ENCODE data around the gene MUC5B.

MUC5B gene

GRCh38 chr11:1234054-1234720, 11.3 kb downstream of the MUC5B start:
- Histone ChIP-seq H3K36me3 (ENCODE audit: control insufficient read depth, low read depth, low read length) (no peaks in the 10 kb centered on the region), H3K9me3 (ENCODE audit: control insufficient read depth, low read depth, low read length) (no peaks in the 10 kb centered on the region), H3K27me3 (ENCODE audit: control insufficient read depth, insufficient read depth, low read length) (no peaks in the 10 kb centered on the region), H3K4me1 (ENCODE audit: control insufficient read depth, low read depth, low read length) (no peaks in the 10 kb centered on the region), H3K27ac (ENCODE audit: low read length) (no peak overlapping the region), H3K4me3 (ENCODE audit: low read length) (no peak overlapping the region), H3K9ac (ENCODE audit: low read length) (no peak overlapping the region)

GRCh38 chr11:1234771-1235305, 12.0 kb downstream of the MUC5B start:
- H3K9me3 ChIP-seq (ENCODE audit: control insufficient read depth, low read depth, low read length): no peaks in the 10 kb centered on the region
- no peaks in the 10 kb centered on the region for H3K4me1 ChIP-seq (ENCODE audit: control insufficient read depth, low read depth, low read length)
- no peak overlapping the region for H3K27ac ChIP-seq (ENCODE audit: low read length)
- no peak overlapping the region for H3K9ac ChIP-seq (ENCODE audit: low read length)
- H3K4me3 ChIP-seq (ENCODE audit: low read length): no peak overlapping the region
- no peaks in the 10 kb centered on the region for H3K27me3 ChIP-seq (ENCODE audit: control insufficient read depth, insufficient read depth, low read length)
- H3K36me3 ChIP-seq (ENCODE audit: control insufficient read depth, low read depth, low read length): no peaks in the 10 kb centered on the region

- Histone ChIP-seq H3K9ac (ENCODE audit: low read length) (no peak overlapping the region), H3K9me3 (ENCODE audit: control insufficient read depth, low read depth, low read length) (no peaks in the 10 kb centered on the region), H3K4me1 (ENCODE audit: control insufficient read depth, low read depth, low read length) (no peaks in the 10 kb centered on the region), H3K27me3 (ENCODE audit: control insufficient read depth, insufficient read depth, low read length) (no peaks in the 10 kb centered on the region), H3K27ac (ENCODE audit: low read length) (no peak overlapping the region), H3K36me3 (ENCODE audit: control insufficient read depth, low read depth, low read length) (no peaks in the 10 kb centered on the region), H3K4me3 (ENCODE audit: low read length) (no peak overlapping the region)
Measured at GRCh38 chr11:1235306-1235900, 12.5 kb downstream of the MUC5B start.

- no peaks in the 10 kb centered on the region for H3K9me3 ChIP-seq (ENCODE audit: control insufficient read depth, low read depth, low read length)
- H3K27me3 ChIP-seq (ENCODE audit: control insufficient read depth, insufficient read depth, low read length): no peaks in the 10 kb centered on the region
- H3K27ac ChIP-seq (ENCODE audit: low read length): no peak overlapping the region
- no peak overlapping the region for H3K4me3 ChIP-seq (ENCODE audit: low read length)
- no peak overlapping the region for H3K9ac ChIP-seq (ENCODE audit: low read length)
- H3K4me1 ChIP-seq (ENCODE audit: control insufficient read depth, low read depth, low read length): no peaks in the 10 kb centered on the region
- no peaks in the 10 kb centered on the region for H3K36me3 ChIP-seq (ENCODE audit: control insufficient read depth, low read depth, low read length)
Measured at GRCh38 chr11:1235901-1236315, 13.0 kb downstream of the MUC5B start.

GRCh38 chr11:1236316-1237127, 13.7 kb downstream of the MUC5B start:
- Histone ChIP-seq H3K27ac (ENCODE audit: low read length) (no peak overlapping the region), H3K4me1 (ENCODE audit: control insufficient read depth, low read depth, low read length) (no peaks in the 10 kb centered on the region), H3K27me3 (ENCODE audit: control insufficient read depth, insufficient read depth, low read length) (no peaks in the 10 kb centered on the region), H3K4me3 (ENCODE audit: low read length) (no peak overlapping the region), H3K9ac (ENCODE audit: low read length) (no peak overlapping the region), H3K36me3 (ENCODE audit: control insufficient read depth, low read depth, low read length) (no peaks in the 10 kb centered on the region), H3K9me3 (ENCODE audit: control insufficient read depth, low read depth, low read length) (no peaks in the 10 kb centered on the region)

- Histone ChIP-seq H3K9ac (ENCODE audit: low read length) (no peak overlapping the region), H3K27me3 (ENCODE audit: control insufficient read depth, insufficient read depth, low read length) (no peaks in the 10 kb centered on the region), H3K27ac (ENCODE audit: low read length) (no peak overlapping the region), H3K9me3 (ENCODE audit: control insufficient read depth, low read depth, low read length) (no peaks in the 10 kb centered on the region), H3K36me3 (ENCODE audit: control insufficient read depth, low read depth, low read length) (no peaks in the 10 kb centered on the region), H3K4me3 (ENCODE audit: low read length) (no peak overlapping the region), H3K4me1 (ENCODE audit: control insufficient read depth, low read depth, low read length) (no peaks in the 10 kb centered on the region)
Measured at GRCh38 chr11:1237128-1237580, 14.3 kb downstream of the MUC5B start.

- Histone ChIP-seq H3K27ac (ENCODE audit: low read length) (no peak overlapping the region), H3K4me1 (ENCODE audit: control insufficient read depth, low read depth, low read length) (no peaks in the 10 kb centered on the region), H3K4me3 (ENCODE audit: low read length) (no peak overlapping the region), H3K36me3 (ENCODE audit: control insufficient read depth, low read depth, low read length) (no peaks in the 10 kb centered on the region), H3K9me3 (ENCODE audit: control insufficient read depth, low read depth, low read length) (no peaks in the 10 kb centered on the region), H3K9ac (ENCODE audit: low read length) (no peak overlapping the region), H3K27me3 (ENCODE audit: control insufficient read depth, insufficient read depth, low read length) (no peaks in the 10 kb centered on the region)
Measured at GRCh38 chr11:1237851-1238250, 15.0 kb downstream of the MUC5B start.

- Histone ChIP-seq H3K4me1 (ENCODE audit: control insufficient read depth, low read depth, low read length) (no peaks in the 10 kb centered on the region), H3K9ac (ENCODE audit: low read length) (no peak overlapping the region), H3K9me3 (ENCODE audit: control insufficient read depth, low read depth, low read length) (no peaks in the 10 kb centered on the region), H3K4me3 (ENCODE audit: low read length) (no peak overlapping the region), H3K27me3 (ENCODE audit: control insufficient read depth, insufficient read depth, low read length) (no peaks in the 10 kb centered on the region), H3K27ac (ENCODE audit: low read length) (no peak overlapping the region), H3K36me3 (ENCODE audit: control insufficient read depth, low read depth, low read length) (no peaks in the 10 kb centered on the region)
Measured at GRCh38 chr11:1238767-1239595, 16.1 kb downstream of the MUC5B start.

- Histone ChIP-seq H3K27ac (ENCODE audit: low read length) (no peak overlapping the region), H3K36me3 (ENCODE audit: control insufficient read depth, low read depth, low read length) (no peaks in the 10 kb centered on the region), H3K4me3 (ENCODE audit: low read length) (no peak overlapping the region)
Measured at GRCh38 chr11:1239596-1240205, 16.8 kb downstream of the MUC5B start.

GRCh38 chr11:1240771-1241170, 17.9 kb downstream of the MUC5B start:
- Histone ChIP-seq H3K36me3 (ENCODE audit: control insufficient read depth, low read depth, low read length) (no peaks in the 10 kb centered on the region), H3K27me3 (ENCODE audit: control insufficient read depth, insufficient read depth, low read length) (no peaks in the 10 kb centered on the region), H3K9ac (ENCODE audit: low read length) (no peak overlapping the region), H3K9me3 (ENCODE audit: control insufficient read depth, low read depth, low read length) (peaks cover 2% of the 10 kb centered on the region), H3K4me1 (ENCODE audit: control insufficient read depth, low read depth, low read length) (no peaks in the 10 kb centered on the region), H3K4me3 (ENCODE audit: low read length) (no peak overlapping the region), H3K27ac (ENCODE audit: low read length) (no peak overlapping the region)

More at GRCh38 chr11:1239596-1240205, 16.8 kb downstream of the MUC5B start:
- H3K9ac ChIP-seq (ENCODE audit: low read length): no peak overlapping the region
- H3K9me3 ChIP-seq (ENCODE audit: control insufficient read depth, low read depth, low read length): no peaks in the 10 kb centered on the region
- no peaks in the 10 kb centered on the region for H3K27me3 ChIP-seq (ENCODE audit: control insufficient read depth, insufficient read depth, low read length)
- no peaks in the 10 kb centered on the region for H3K4me1 ChIP-seq (ENCODE audit: control insufficient read depth, low read depth, low read length)

Data from iPS-18a (cell line).